ENCODE measurements around the gene OPRM1. TPM values are rescaled to one million over a fixed set of nuclear protein-coding genes. Genes with fewer than 3 reads are reported as not detected.

The OPRM1 gene
- total RNA-seq, 1 experiment from 2014 or later: not detected

DNA sequence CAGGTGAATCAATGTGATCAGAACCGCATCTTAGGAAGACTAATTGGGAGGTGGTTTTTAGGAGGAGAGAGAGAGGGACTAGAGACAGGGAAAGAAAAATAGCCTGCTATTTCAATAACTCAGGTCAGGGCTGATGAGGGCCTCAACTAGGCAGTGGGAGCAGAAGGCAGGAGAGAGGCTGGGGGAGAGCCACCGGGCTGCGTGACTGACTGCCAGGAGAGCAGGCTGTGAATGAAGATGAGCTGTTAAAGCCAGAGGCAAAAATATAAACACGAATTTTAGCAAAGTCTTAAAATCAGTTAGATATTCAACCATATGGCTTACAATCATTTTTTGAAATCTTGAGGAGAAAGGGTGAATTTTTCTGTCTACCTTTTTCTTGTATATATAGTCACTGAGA is 168.0 kb downstream of the OPRM1 start:
- no peak overlapping the region for H3K4me3 Mint-ChIP-seq (ENCODE audit: unreplicated experiment)
- H3K9me3 Mint-ChIP-seq (ENCODE audit: unreplicated experiment): no peaks in the 10 kb centered on the region
- ChIA-PET CTCF (no interaction called here), POLR2A (no interaction called here)
- intact Hi-C loops (cut with micrococcal nuclease; ENCODE audit: unreplicated experiment): no loop called here
- no peaks in the 10 kb centered on the region for H3K4me1 Mint-ChIP-seq (ENCODE audit: low read depth, unreplicated experiment)
- DNase-seq: no peak
- no peaks in the 10 kb centered on the region for H3K36me3 ChIP-seq (ENCODE audit: control insufficient read depth, insufficient read depth, low read length)
- H3K36me3 Mint-ChIP-seq (ENCODE audit: insufficient read depth, unreplicated experiment): no peaks in the 10 kb centered on the region
- no peak overlapping the region for H3K4me3 ChIP-seq (ENCODE audit: low read depth, low read length)
- TF ChIP-seq, protein P1, sequence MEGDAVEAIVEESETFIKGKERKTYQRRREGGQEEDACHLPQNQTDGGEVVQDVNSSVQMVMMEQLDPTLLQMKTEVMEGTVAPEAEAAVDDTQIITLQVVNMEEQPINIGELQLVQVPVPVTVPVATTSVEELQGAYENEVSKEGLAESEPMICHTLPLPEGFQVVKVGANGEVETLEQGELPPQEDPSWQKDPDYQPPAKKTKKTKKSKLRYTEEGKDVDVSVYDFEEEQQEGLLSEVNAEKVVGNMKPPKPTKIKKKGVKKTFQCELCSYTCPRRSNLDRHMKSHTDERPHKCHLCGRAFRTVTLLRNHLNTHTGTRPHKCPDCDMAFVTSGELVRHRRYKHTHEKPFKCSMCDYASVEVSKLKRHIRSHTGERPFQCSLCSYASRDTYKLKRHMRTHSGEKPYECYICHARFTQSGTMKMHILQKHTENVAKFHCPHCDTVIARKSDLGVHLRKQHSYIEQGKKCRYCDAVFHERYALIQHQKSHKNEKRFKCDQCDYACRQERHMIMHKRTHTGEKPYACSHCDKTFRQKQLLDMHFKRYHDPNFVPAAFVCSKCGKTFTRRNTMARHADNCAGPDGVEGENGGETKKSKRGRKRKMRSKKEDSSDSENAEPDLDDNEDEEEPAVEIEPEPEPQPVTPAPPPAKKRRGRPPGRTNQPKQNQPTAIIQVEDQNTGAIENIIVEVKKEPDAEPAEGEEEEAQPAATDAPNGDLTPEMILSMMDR (IDR thresholded peaks at IDR 0.05; ENCODE audit: insufficient read depth in 1 of 2, low read depth in 1 of 2, low read length in 1 of 2, severe bottlenecking in 1 of 2, unreplicated experiment in 1 of 2): no peak
- H3K27ac Mint-ChIP-seq (ENCODE audit: unreplicated experiment): no peak overlapping the region
- H3K27me3 ChIP-seq (replicated peaks; ENCODE audit: control insufficient read depth, insufficient read depth, low read length): no peaks in the 10 kb centered on the region
- no TSS peak for BruUV-seq (replicated peaks)
- H3K4me1 ChIP-seq: no peaks in the 10 kb centered on the region
- H3K9me3 ChIP-seq: no peaks in the 10 kb centered on the region
- peaks cover 7% of the 10 kb centered on the region for H3K27me3 Mint-ChIP-seq (ENCODE audit: insufficient read depth, unreplicated experiment)

DNA sequence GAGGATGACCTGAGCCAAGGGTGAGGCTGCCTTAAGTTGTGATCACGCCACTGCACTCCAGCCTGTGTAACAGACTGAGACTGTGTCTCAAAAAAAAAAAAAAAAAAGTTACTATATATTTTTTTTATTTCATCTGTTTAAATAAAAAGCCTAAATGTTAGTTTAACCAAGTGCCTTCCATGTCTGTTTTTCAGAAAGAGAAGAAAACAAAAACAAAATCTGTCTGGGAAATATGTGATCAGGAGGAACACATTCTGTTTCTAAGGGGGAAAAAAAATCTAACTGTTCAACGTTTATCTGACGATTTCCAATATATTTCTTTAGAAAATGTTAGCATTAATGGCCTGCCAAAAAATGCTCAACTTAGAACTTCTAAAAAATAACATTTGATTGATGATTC is 170.5 kb downstream of the OPRM1 start:
- H3K9me3 ChIP-seq: no peaks in the 10 kb centered on the region
- H3K4me1 ChIP-seq: no peaks in the 10 kb centered on the region
- intact Hi-C loops (cut with micrococcal nuclease; ENCODE audit: unreplicated experiment): no loop called here
- no peaks in the 10 kb centered on the region for H3K36me3 ChIP-seq (ENCODE audit: control insufficient read depth, insufficient read depth, low read length)
- Mint-ChIP-seq H3K4me1 (ENCODE audit: low read depth, unreplicated experiment) (no peaks in the 10 kb centered on the region), H3K36me3 (ENCODE audit: insufficient read depth, unreplicated experiment) (no peaks in the 10 kb centered on the region), H3K27ac (ENCODE audit: unreplicated experiment) (no peak overlapping the region), H3K4me3 (ENCODE audit: unreplicated experiment) (no peak overlapping the region), H3K9me3 (ENCODE audit: unreplicated experiment) (no peaks in the 10 kb centered on the region), H3K27me3 (ENCODE audit: insufficient read depth, unreplicated experiment) (peaks cover 4% of the 10 kb centered on the region)
- CTCF ChIA-PET: no interaction called here
- no peaks in the 10 kb centered on the region for H3K27me3 ChIP-seq (replicated peaks; ENCODE audit: control insufficient read depth, insufficient read depth, low read length)
- BruUV-seq (replicated peaks): no TSS peak
- no peak for DNase-seq
- POLR2A ChIA-PET: no interaction called here
- TF ChIP-seq, protein P1 (IDR thresholded peaks at IDR 0.05; ENCODE audit: insufficient read depth in 1 of 2, low read depth in 1 of 2, low read length in 1 of 2, severe bottlenecking in 1 of 2, unreplicated experiment in 1 of 2): no peak
- H3K4me3 ChIP-seq (ENCODE audit: low read depth, low read length): no peak overlapping the region

DNA sequence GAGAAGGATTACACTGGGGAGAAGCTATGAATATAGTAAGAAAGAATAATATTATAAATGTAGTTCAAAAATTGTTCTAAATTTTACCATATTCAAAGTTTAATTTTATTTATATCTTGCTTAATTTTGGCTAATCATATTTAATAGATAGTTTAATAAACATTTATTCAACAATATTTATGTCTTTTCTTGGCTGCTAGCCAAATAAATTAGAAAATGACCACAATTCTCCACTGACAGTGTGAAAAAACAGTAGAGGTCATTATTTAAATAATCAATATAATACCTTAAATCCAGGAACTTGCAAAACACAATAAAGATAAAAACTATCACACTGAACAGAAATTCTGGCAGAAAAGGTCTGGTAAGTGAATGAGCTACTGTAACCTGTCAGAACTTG is 171.6 kb downstream of the OPRM1 start:
- no peaks in the 10 kb centered on the region for H3K36me3 Mint-ChIP-seq (ENCODE audit: insufficient read depth, unreplicated experiment)
- no peak overlapping the region for H3K4me3 Mint-ChIP-seq (ENCODE audit: unreplicated experiment)
- Histone ChIP-seq H3K36me3 (ENCODE audit: control insufficient read depth, insufficient read depth, low read length) (no peaks in the 10 kb centered on the region), H3K9me3 (no peaks in the 10 kb centered on the region), H3K4me1 (no peaks in the 10 kb centered on the region), H3K27me3 (replicated peaks; ENCODE audit: control insufficient read depth, insufficient read depth, low read length) (no peaks in the 10 kb centered on the region), H3K4me3 (ENCODE audit: low read depth, low read length) (no peak overlapping the region)
- intact Hi-C loops (cut with micrococcal nuclease; ENCODE audit: unreplicated experiment): no loop called here
- no peak overlapping the region for H3K27ac Mint-ChIP-seq (ENCODE audit: unreplicated experiment)
- H3K9me3 Mint-ChIP-seq (ENCODE audit: unreplicated experiment): no peaks in the 10 kb centered on the region
- ChIA-PET CTCF (no interaction called here), POLR2A (no interaction called here)
- TF ChIP-seq, protein P1 (IDR thresholded peaks at IDR 0.05; ENCODE audit: insufficient read depth in 1 of 2, low read depth in 1 of 2, low read length in 1 of 2, severe bottlenecking in 1 of 2, unreplicated experiment in 1 of 2): no peak
- no peaks in the 10 kb centered on the region for H3K4me1 Mint-ChIP-seq (ENCODE audit: low read depth, unreplicated experiment)
- peaks cover 4% of the 10 kb centered on the region for H3K27me3 Mint-ChIP-seq (ENCODE audit: insufficient read depth, unreplicated experiment)
- BruUV-seq (replicated peaks): no TSS peak
- DNase-seq: no peak

Data from Caco-2 (cell line).